GM12878 (cell line): ENCODE results near the gene CLK4. TPM values are rescaled to one million over a fixed set of nuclear protein-coding genes. Genes with fewer than 3 reads are reported as not detected.

Experiments used
- ATF2 ChIP-seq: IDR thresholded peaks from 2 replicates; pipeline ENCODE4 v1.6.1; 2012; ENCODE audit warnings: low read length, inconsistent platforms
- CHD2 ChIP-seq: IDR thresholded peaks from 2 replicates; pipeline ENCODE4 v1.6.1; 2011; ENCODE audit warnings: low read depth, low read length, improper control_type of control experiment, borderline replicate concordance
- CTCF ChIP-seq, 3 experiments: IDR thresholded peaks in 2 of 3; conservative IDR thresholded peaks in 1 of 3; 2 replicates each; pipeline ENCODE4 v1.5.1; 2011; ENCODE audit warnings: low read depth in 3 of 3, low read length in 3 of 3, mild to moderate bottlenecking in 3 of 3, control low read depth in 2 of 3, moderate library complexity in 2 of 3, inconsistent platforms in 1 of 3, mixed read lengths in 1 of 3; ENCODE audit not compliant: control insufficient read depth in 2 of 3, insufficient read depth in 1 of 3; ENCODE audit errors: extremely low read depth in 1 of 3
- E4F1 ChIP-seq: fragments of 450-650 bp; IDR thresholded peaks from 2 replicates; pipeline ENCODE4 v1.6.1; 2018; ENCODE audit warnings: borderline replicate concordance, mild to moderate bottlenecking; ENCODE audit not compliant: partially characterized antibody
- NR2C1 ChIP-seq: fragments of 450-650 bp; IDR thresholded peaks from 2 replicates; pipeline ENCODE4 v1.6.1; 2017; ENCODE audit warnings: antibody characterized with exemption, mild to moderate bottlenecking, moderate library complexity
- POLR2A ChIP-seq: IDR thresholded peaks from 2 replicates; pipeline ENCODE4 v1.6.1; 2011; ENCODE audit warnings: low read depth, mild to moderate bottlenecking, low read length
- POU2F2 ChIP-seq: IDR thresholded peaks from 3 replicates; pipeline ENCODE4 v1.6.1; 2011; ENCODE audit warnings: low read depth, mild to moderate bottlenecking, low read length, borderline replicate concordance
- RBBP5 ChIP-seq: fragments of 200-600 bp; sonication (generic); conservative IDR thresholded peaks from 2 replicates; pipeline ENCODE4 v1.6.1; 2016
- SIN3A ChIP-seq: IDR thresholded peaks from 2 replicates; pipeline ENCODE4 v1.6.1; 2012; ENCODE audit warnings: low read depth, low read length, improper control_type of control experiment
- SUZ12 ChIP-seq: fragments of 200-600 bp; sonication (generic); IDR thresholded peaks from one replicate; pipeline ENCODE4 v1.6.1; 2018; ENCODE audit warnings: antibody characterized with exemption, mild to moderate bottlenecking; ENCODE audit not compliant: unreplicated experiment
- polyA plus RNA-seq, 11 experiments: library from polyadenylated mRNA; depleted of rRNA in 4 of 11; unstranded in 6 of 11; stranded (reverse) in 5 of 11; fragments of >200 nt; fragmentation: Nextera tagmentation in 4 of 11; fragmentation: Illumina TruSeq in 1 of 11; extraction: Ambion mirVana in 4 of 11; extraction: Trizol in 1 of 11; gene quantifications; 1 replicate in 1 of 11; 2 replicates in 10 of 11; pipeline versions ENCODE4 v1.2.1 to v1.2.3, GENCODE V29; 2011 to 2016; ENCODE audit warnings: inconsistent platforms in 2 of 11, missing spikeins in 2 of 11, low read depth in 1 of 11
- total RNA-seq, 4 experiments: library from RNA; depleted of rRNA in 3 of 4; stranded (reverse); fragments of >200 nt in 3 of 4; fragmentation: Illumina TruSeq in 1 of 4; extraction: Trizol in 1 of 4; gene quantifications; 2 replicates each; pipeline versions ENCODE4 v1.2.1 to v1.2.3, GENCODE V29; 2013 to 2021
- TF ChIP-seq, protein P1 (sequence below): fragments of 450-650 bp; IDR thresholded peaks from 2 replicates; pipeline ENCODE4 v1.6.1; 2017; ENCODE audit warnings: low read depth, mild to moderate bottlenecking, moderate library complexity
- TF ChIP-seq, protein P2 (sequence below): IDR thresholded peaks from 2 replicates; pipeline ENCODE4 v1.6.1; 2012; ENCODE audit warnings: improper control_type of control experiment, low read depth, low read length; ENCODE audit not compliant: insufficient replicate concordance

The CLK4 gene
- total and polyA plus RNA-seq, 10 of the 15 experiments (the other 5 are each of a cell fraction or from before 2014, with no cell fraction given) = 13.6 to 47.9 (median 19.1) TPM

- TF ChIP-seq RBBP5 (no peak), POLR2A (peak; percentile 94), NR2C1 (no peak), CTCF (IDR thresholded peaks at IDR 0.05 in 2 of 3, conservative IDR thresholded peaks at IDR 0.05 in 1 of 3; ENCODE audit: control insufficient read depth in 2 of 3, extremely low read depth in 1 of 3, insufficient read depth in 1 of 3, low read depth in 3 of 3, low read length in 3 of 3) (no peak), E4F1 (peak; percentile 80), SIN3A (0 out of 2 replicates have a peak, but pooled peaks have one; percentile 35), SUZ12 (no peak), CHD2 (0 out of 2 replicates have a peak, but pooled peaks have one; percentile 3), POU2F2 (peak; percentile 55; the same call in 1 of the 3 replicates), ATF2 (no peak)
- TF ChIP-seq, protein P1, sequence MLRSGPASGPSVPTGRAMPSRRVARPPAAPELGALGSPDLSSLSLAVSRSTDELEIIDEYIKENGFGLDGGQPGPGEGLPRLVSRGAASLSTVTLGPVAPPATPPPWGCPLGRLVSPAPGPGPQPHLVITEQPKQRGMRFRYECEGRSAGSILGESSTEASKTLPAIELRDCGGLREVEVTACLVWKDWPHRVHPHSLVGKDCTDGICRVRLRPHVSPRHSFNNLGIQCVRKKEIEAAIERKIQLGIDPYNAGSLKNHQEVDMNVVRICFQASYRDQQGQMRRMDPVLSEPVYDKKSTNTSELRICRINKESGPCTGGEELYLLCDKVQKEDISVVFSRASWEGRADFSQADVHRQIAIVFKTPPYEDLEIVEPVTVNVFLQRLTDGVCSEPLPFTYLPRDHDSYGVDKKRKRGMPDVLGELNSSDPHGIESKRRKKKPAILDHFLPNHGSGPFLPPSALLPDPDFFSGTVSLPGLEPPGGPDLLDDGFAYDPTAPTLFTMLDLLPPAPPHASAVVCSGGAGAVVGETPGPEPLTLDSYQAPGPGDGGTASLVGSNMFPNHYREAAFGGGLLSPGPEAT = peak; percentile 92
- TF ChIP-seq, protein P2, sequence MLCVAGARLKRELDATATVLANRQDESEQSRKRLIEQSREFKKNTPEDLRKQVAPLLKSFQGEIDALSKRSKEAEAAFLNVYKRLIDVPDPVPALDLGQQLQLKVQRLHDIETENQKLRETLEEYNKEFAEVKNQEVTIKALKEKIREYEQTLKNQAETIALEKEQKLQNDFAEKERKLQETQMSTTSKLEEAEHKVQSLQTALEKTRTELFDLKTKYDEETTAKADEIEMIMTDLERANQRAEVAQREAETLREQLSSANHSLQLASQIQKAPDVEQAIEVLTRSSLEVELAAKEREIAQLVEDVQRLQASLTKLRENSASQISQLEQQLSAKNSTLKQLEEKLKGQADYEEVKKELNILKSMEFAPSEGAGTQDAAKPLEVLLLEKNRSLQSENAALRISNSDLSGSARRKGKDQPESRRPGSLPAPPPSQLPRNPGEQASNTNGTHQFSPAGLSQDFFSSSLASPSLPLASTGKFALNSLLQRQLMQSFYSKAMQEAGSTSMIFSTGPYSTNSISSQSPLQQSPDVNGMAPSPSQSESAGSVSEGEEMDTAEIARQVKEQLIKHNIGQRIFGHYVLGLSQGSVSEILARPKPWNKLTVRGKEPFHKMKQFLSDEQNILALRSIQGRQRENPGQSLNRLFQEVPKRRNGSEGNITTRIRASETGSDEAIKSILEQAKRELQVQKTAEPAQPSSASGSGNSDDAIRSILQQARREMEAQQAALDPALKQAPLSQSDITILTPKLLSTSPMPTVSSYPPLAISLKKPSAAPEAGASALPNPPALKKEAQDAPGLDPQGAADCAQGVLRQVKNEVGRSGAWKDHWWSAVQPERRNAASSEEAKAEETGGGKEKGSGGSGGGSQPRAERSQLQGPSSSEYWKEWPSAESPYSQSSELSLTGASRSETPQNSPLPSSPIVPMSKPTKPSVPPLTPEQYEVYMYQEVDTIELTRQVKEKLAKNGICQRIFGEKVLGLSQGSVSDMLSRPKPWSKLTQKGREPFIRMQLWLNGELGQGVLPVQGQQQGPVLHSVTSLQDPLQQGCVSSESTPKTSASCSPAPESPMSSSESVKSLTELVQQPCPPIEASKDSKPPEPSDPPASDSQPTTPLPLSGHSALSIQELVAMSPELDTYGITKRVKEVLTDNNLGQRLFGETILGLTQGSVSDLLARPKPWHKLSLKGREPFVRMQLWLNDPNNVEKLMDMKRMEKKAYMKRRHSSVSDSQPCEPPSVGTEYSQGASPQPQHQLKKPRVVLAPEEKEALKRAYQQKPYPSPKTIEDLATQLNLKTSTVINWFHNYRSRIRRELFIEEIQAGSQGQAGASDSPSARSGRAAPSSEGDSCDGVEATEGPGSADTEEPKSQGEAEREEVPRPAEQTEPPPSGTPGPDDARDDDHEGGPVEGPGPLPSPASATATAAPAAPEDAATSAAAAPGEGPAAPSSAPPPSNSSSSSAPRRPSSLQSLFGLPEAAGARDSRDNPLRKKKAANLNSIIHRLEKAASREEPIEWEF = no peak
These were observed at the start of gene CLK4 (continued) for GRCh38 chr5:178626484-178627258.
